Neuronal stem cell (in vitro differentiated cells): Measurements from ENCODE around the gene SLC37A1.

ENCODE experiments used
- DNase-seq: peaks from one replicate; pipeline ENCODE4 v3.0.0-alpha.2; 2013; ENCODE audit warnings: low spot score
- H2AFZ ChIP-seq: one replicate; pipeline ENCODE4 v1.6.1; 2013; ENCODE audit warnings: mild to moderate bottlenecking, low read length, inconsistent platforms
- H2AK5ac ChIP-seq: 2 replicates; pipeline ENCODE4 v1.6.1; 2013; ENCODE audit warnings: low read depth, mild to moderate bottlenecking, inconsistent platforms, low read length, moderate library complexity, mixed read lengths
- H2BK120ac ChIP-seq: 2 replicates; pipeline ENCODE4 v1.6.1; 2013; ENCODE audit warnings: low read depth, mild to moderate bottlenecking, inconsistent platforms, low read length, moderate library complexity, mixed read lengths
- H2BK12ac ChIP-seq: one replicate; pipeline ENCODE4 v1.6.1; 2013; ENCODE audit warnings: low read length, inconsistent platforms
- H2BK15ac ChIP-seq: 2 replicates; pipeline ENCODE4 v1.6.1; 2013; ENCODE audit warnings: mild to moderate bottlenecking, low read length, inconsistent platforms, mixed read lengths
- H2BK5ac ChIP-seq: one replicate; pipeline ENCODE4 v1.6.1; 2013; ENCODE audit warnings: inconsistent platforms, mild to moderate bottlenecking, low read length, moderate library complexity
- H3K14ac ChIP-seq: one replicate; pipeline ENCODE4 v1.6.1; 2013; ENCODE audit warnings: low read length, inconsistent platforms
- H3K18ac ChIP-seq: 2 replicates; pipeline ENCODE4 v1.6.1; 2013; ENCODE audit warnings: low read length, inconsistent platforms
- H3K23ac ChIP-seq: 2 replicates; pipeline ENCODE4 v1.6.1; 2013; ENCODE audit warnings: low read depth, mild to moderate bottlenecking, mixed read lengths, low read length, inconsistent platforms; ENCODE audit not compliant: poor library complexity
- H3K27ac ChIP-seq: replicated peaks from 3 replicates; pipeline ENCODE4 v1.5.1; 2013; ENCODE audit warnings: low read length, inconsistent platforms
- H3K27me3 ChIP-seq, 3 experiments: 2 replicates each; pipeline ENCODE4 v1.6.1; 2013; ENCODE audit warnings: low read length in 3 of 3, mild to moderate bottlenecking in 2 of 3, inconsistent platforms in 1 of 3, low read depth in 1 of 3, mixed read lengths in 1 of 3, moderate library complexity in 1 of 3; ENCODE audit not compliant: control insufficient read depth in 3 of 3, insufficient read depth in 3 of 3
- H3K36me3 ChIP-seq, 2 donors: replicated peaks in 1 of 2; 2 replicates each; pipeline ENCODE4 v1.6.1; 2013; ENCODE audit warnings: low read length in 2 of 2; ENCODE audit not compliant: control insufficient read depth in 2 of 2, insufficient read depth in 2 of 2
- H3K4ac ChIP-seq: 2 replicates; pipeline ENCODE4 v1.6.1; 2013; ENCODE audit warnings: inconsistent platforms, mild to moderate bottlenecking, low read length, moderate library complexity
- H3K4me1 ChIP-seq, 2 donors: 1 replicate in 1 of 2; 2 replicates in 1 of 2; pipeline ENCODE4 v1.6.1; 2013; ENCODE audit warnings: low read length in 2 of 2, low read depth in 1 of 2; ENCODE audit not compliant: control insufficient read depth in 2 of 2, insufficient read depth in 1 of 2
- H3K4me2 ChIP-seq: one replicate; pipeline ENCODE4 v1.6.1; 2013; ENCODE audit warnings: mild to moderate bottlenecking, low read length, inconsistent platforms; ENCODE audit not compliant: insufficient read depth, poor library complexity, severe bottlenecking
- H3K4me3 ChIP-seq, 2 donors: 2 replicates each; pipeline ENCODE4 v1.5.1; 2013; ENCODE audit warnings: low read length in 2 of 2, mild to moderate bottlenecking in 2 of 2, inconsistent platforms in 1 of 2, moderate library complexity in 1 of 2
- H3K79me1 ChIP-seq: one replicate; pipeline ENCODE4 v1.6.1; 2013; ENCODE audit warnings: low read depth, mild to moderate bottlenecking, inconsistent platforms, low read length, moderate library complexity
- H3K9ac ChIP-seq: one replicate; pipeline ENCODE4 v1.6.1; 2013; ENCODE audit warnings: mild to moderate bottlenecking, low read depth, low read length, inconsistent platforms; ENCODE audit not compliant: poor library complexity
- H3K9me3 ChIP-seq, 2 donors: replicated peaks in 1 of 2; 2 replicates each; pipeline versions ENCODE3 to v1.6.1; 2013; ENCODE audit warnings: low read length in 2 of 2, mild to moderate bottlenecking in 2 of 2, inconsistent platforms in 1 of 2, low read depth in 1 of 2, mixed read lengths in 1 of 2, moderate library complexity in 1 of 2; ENCODE audit not compliant: control insufficient read depth in 2 of 2, insufficient read depth in 1 of 2
- H4K8ac ChIP-seq: one replicate; pipeline ENCODE4 v1.6.1; 2013; ENCODE audit warnings: low read depth, mild to moderate bottlenecking, inconsistent platforms, low read length, moderate library complexity
- H4K91ac ChIP-seq: one replicate; pipeline ENCODE4 v1.6.1; 2013; ENCODE audit warnings: low read length, low read depth, mild to moderate bottlenecking, inconsistent platforms; ENCODE audit not compliant: poor library complexity
- WGBS, 2 donors: extraction: QIAGEN DNeasy Blood & Tissue Kit; methylation state at CpG; one replicate each; pipeline ENCODE4 v1.1.7; 2013; ENCODE audit warnings: missing lambda C conversion rate in 2 of 2, mixed read lengths in 1 of 2; ENCODE audit not compliant: insufficient read length in 2 of 2, insufficient replicate concordance in 1 of 2; ENCODE audit errors: extremely low coverage in 2 of 2; 5-methylcytosine and 5-hydroxymethylcytosine counted together

The SLC37A1 gene

GRCh38 chr21:42618707-42619102 lies 105.1 kb downstream of the SLC37A1 start:
- no peak for DNase-seq
- Histone ChIP-seq H4K8ac (no peak overlapping the region), H2BK12ac (no peak overlapping the region), H3K4ac (no peak overlapping the region), H3K23ac (no peak overlapping the region), H3K79me1 (peaks cover 2% of the 10 kb centered on the region), H3K4me3 (no peak overlapping the region), H2BK15ac (no peak overlapping the region), H3K14ac (no peak overlapping the region), H3K27me3 (peaks cover 2 to 36% (median 3%) of the 10 kb centered on the region in 3 experiments), H3K27ac (no peak overlapping the region), H3K18ac (no peak overlapping the region), H3K36me3 (no peaks in the 10 kb centered on the region), H2AK5ac (no peak overlapping the region), H4K91ac (no peak overlapping the region), H3K9me3 (peaks cover 0 to 5% of the 10 kb centered on the region in 2 donors), H3K9ac (no peak overlapping the region), H2AFZ (no peak overlapping the region), H2BK120ac (no peak overlapping the region), H3K4me1 (peaks cover 7 to 16% of the 10 kb centered on the region in 2 donors), H2BK5ac (no peak overlapping the region), H3K4me2 (no peak overlapping the region)
- no CpG with 5 or more reads among the region's 3 CpGs for WGBS, 2 donors

- no peak overlapping the region for H3K4me3 ChIP-seq
- H3K4me1 ChIP-seq = peaks cover 7 to 16% of the 10 kb centered on the region in 2 donors
- H2AK5ac ChIP-seq = no peak overlapping the region
- no peak overlapping the region for H3K4ac ChIP-seq
- H3K23ac ChIP-seq = no peak overlapping the region
- peaks cover 0 to 5% of the 10 kb centered on the region in 2 donors for H3K9me3 ChIP-seq
- no peak for DNase-seq
- H3K4me2 ChIP-seq = no peak overlapping the region
- no peak overlapping the region for H3K27ac ChIP-seq
- no peak overlapping the region for H4K91ac ChIP-seq
- H3K9ac ChIP-seq = no peak overlapping the region
- peaks cover 2 to 40% (median 3%) of the 10 kb centered on the region in 3 experiments for H3K27me3 ChIP-seq
- no peak overlapping the region for H4K8ac ChIP-seq
- H2BK12ac ChIP-seq = no peak overlapping the region
- H3K18ac ChIP-seq = no peak overlapping the region
- H3K79me1 ChIP-seq = peaks cover 2% of the 10 kb centered on the region
- H2BK15ac ChIP-seq = no peak overlapping the region
- no peak overlapping the region for H2BK120ac ChIP-seq
- H2AFZ ChIP-seq = no peak overlapping the region
- no peaks in the 10 kb centered on the region for H3K36me3 ChIP-seq
- no CpG with 5 or more reads among the region's 7 CpGs for WGBS, 2 donors
- no peak overlapping the region for H3K14ac ChIP-seq
- no peak overlapping the region for H2BK5ac ChIP-seq
Observed at GRCh38 chr21:42619166-42619565, 105.5 kb downstream of the SLC37A1 start.

- peak overlapping the region; percentile 77 for H2BK15ac ChIP-seq
- no peak overlapping the region for H3K23ac ChIP-seq
- no CpG with 5 or more reads among the region's 6 CpGs for WGBS, 2 donors
- H3K79me1 ChIP-seq = peaks cover 2% of the 10 kb centered on the region
- H3K4ac ChIP-seq = no peak overlapping the region
- no peak overlapping the region for H3K27ac ChIP-seq
- H3K18ac ChIP-seq = peak overlapping the region; percentile 20
- H3K9me3 ChIP-seq = peaks cover 0 to 5% of the 10 kb centered on the region in 2 donors
- peaks cover 1 to 45% (median 3%) of the 10 kb centered on the region in 3 experiments for H3K27me3 ChIP-seq
- no peak overlapping the region for H2BK12ac ChIP-seq
- no peak for DNase-seq
- peak overlapping the region; percentile 8 for H2AK5ac ChIP-seq
- no peak overlapping the region for H3K9ac ChIP-seq
- no peak overlapping the region for H3K4me2 ChIP-seq
- no peak overlapping the region for H4K8ac ChIP-seq
- H3K4me1 ChIP-seq = peaks cover 7 to 18% of the 10 kb centered on the region in 2 donors
- H3K14ac ChIP-seq = no peak overlapping the region
- H3K36me3 ChIP-seq = no peaks in the 10 kb centered on the region
- H2BK5ac ChIP-seq = no peak overlapping the region
- no peak overlapping the region for H4K91ac ChIP-seq
- no peak overlapping the region for H3K4me3 ChIP-seq
- H2BK120ac ChIP-seq = no peak overlapping the region
- H2AFZ ChIP-seq = no peak overlapping the region
Observed at GRCh38 chr21:42619841-42620240, 106.2 kb downstream of the SLC37A1 start.

- no peak overlapping the region for H2BK120ac ChIP-seq
- H2BK15ac ChIP-seq = no peak overlapping the region
- no peaks in the 10 kb centered on the region for H3K79me1 ChIP-seq
- H2AK5ac ChIP-seq = no peak overlapping the region
- H3K23ac ChIP-seq = no peak overlapping the region
- no peaks in the 10 kb centered on the region for H3K36me3 ChIP-seq
- no peaks in the 10 kb centered on the region for H3K9me3 ChIP-seq
- no peak overlapping the region for H3K4me2 ChIP-seq
- no peak overlapping the region for H2BK5ac ChIP-seq
- no peak overlapping the region for H3K18ac ChIP-seq
- no peak overlapping the region for H3K4me3 ChIP-seq
- no peak overlapping the region for H3K4ac ChIP-seq
- H3K9ac ChIP-seq = no peak overlapping the region
- no peak overlapping the region for H4K91ac ChIP-seq
- no peak overlapping the region for H2BK12ac ChIP-seq
- no peak for DNase-seq
- H4K8ac ChIP-seq = no peak overlapping the region
- no CpG with 5 or more reads among the region's 15 CpGs for WGBS, 2 donors
- H3K27me3 ChIP-seq = peaks cover 0 to 50% (median 0%) of the 10 kb centered on the region in 3 experiments
- no peak overlapping the region for H3K14ac ChIP-seq
- peaks cover 7 to 15% of the 10 kb centered on the region in 2 donors for H3K4me1 ChIP-seq
- H3K27ac ChIP-seq = no peak overlapping the region
- H2AFZ ChIP-seq = peak overlapping the region; percentile 61
Observed at GRCh38 chr21:42621166-42621818, 107.6 kb downstream of the SLC37A1 start.
